BE2C (cell line): ENCODE measurements around the gene LGI2.
"Not testable (repeated sequence)": the region's sequence is repeated elsewhere in the genome, so short reads cannot be mapped to it uniquely, and the experiment has no call there.

Experiments used
- DNase-seq: peaks from one replicate; pipeline ENCODE4 v3.0.0-alpha.2; 2020
- H3K27me3 ChIP-seq: fragments of 250-450 bp; sonication (Bioruptor Pico); 2 replicates; pipeline ENCODE4 v1.5.1; 2020; ENCODE audit warnings: mild to moderate bottlenecking
- H3K36me3 ChIP-seq: fragments of 250-450 bp; sonication (Bioruptor Pico); 2 replicates; pipeline ENCODE4 v1.5.1; 2020; ENCODE audit warnings: mild to moderate bottlenecking
- H3K4me1 ChIP-seq: fragments of 250-450 bp; sonication (Bioruptor Pico); 2 replicates; pipeline ENCODE4 v1.5.1; 2020
- H3K4me3 ChIP-seq: 2 replicates; pipeline ENCODE4 v1.5.1; 2011; ENCODE audit warnings: low read depth, low read length
- H3K9me3 ChIP-seq: fragments of 250-450 bp; sonication (Bioruptor Pico); 2 replicates; pipeline ENCODE4 v1.5.1; 2020
- TF ChIP-seq, protein P1 (sequence below): IDR thresholded peaks from 2 replicates; pipeline ENCODE4 v1.5.1; 2012; ENCODE audit warnings: mild to moderate bottlenecking, low read depth, low read length

LGI2 gene

DNA sequence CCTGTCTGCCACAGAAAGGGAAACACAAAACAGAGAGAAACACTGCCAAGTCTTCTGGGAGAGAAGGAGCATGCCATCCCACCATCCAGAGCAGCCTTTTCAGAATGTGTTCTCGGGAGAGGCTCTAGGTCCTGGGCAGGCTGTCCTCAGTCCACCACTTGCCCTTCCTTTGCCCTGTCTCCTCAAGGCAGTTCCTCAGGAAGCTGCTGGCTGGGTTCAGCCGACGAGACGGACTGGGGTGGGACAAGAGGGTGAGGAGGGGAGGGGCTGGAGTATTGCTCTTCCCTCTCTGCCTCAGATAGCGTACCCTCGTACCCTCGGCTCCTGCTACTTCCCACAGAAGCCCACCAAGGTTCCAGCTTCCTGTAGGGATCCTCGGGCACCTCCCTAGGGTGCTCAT lies 26.6 kb upstream of the LGI2 start:
- TF ChIP-seq, protein P1, sequence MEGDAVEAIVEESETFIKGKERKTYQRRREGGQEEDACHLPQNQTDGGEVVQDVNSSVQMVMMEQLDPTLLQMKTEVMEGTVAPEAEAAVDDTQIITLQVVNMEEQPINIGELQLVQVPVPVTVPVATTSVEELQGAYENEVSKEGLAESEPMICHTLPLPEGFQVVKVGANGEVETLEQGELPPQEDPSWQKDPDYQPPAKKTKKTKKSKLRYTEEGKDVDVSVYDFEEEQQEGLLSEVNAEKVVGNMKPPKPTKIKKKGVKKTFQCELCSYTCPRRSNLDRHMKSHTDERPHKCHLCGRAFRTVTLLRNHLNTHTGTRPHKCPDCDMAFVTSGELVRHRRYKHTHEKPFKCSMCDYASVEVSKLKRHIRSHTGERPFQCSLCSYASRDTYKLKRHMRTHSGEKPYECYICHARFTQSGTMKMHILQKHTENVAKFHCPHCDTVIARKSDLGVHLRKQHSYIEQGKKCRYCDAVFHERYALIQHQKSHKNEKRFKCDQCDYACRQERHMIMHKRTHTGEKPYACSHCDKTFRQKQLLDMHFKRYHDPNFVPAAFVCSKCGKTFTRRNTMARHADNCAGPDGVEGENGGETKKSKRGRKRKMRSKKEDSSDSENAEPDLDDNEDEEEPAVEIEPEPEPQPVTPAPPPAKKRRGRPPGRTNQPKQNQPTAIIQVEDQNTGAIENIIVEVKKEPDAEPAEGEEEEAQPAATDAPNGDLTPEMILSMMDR = no peak
- Histone ChIP-seq H3K9me3 (no peaks in the 10 kb centered on the region; the same call in 1 of the 2 replicates), H3K27me3 (no peaks in the 10 kb centered on the region), H3K4me3 (no peak overlapping the region), H3K36me3 (no peaks in the 10 kb centered on the region), H3K4me1 (no peaks in the 10 kb centered on the region)
- DNase-seq = no peak

DNA sequence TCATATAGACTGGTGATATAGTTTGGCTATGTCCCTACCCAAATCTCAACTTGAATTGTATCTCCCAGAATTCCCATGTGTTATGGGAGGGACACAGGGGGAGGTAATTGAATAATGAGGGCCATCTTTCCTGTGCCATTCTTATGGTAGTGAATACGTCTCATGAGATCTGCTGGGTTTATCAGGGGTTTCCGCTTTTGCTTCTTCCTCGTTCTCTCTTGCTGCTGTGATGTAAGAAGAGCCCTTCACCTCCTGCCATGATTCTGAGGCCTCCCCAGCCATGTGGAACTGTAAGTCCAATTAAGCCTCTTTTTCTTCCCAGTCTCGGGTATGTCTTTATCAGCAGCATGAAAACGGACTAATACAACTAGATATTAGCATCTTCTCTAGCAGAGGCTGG lies 21.3 kb upstream of the LGI2 start:
- not testable (repeated sequence) for H3K4me3 ChIP-seq, H3K36me3 ChIP-seq, DNase-seq, H3K9me3 ChIP-seq, H3K4me1 ChIP-seq, H3K27me3 ChIP-seq

DNA sequence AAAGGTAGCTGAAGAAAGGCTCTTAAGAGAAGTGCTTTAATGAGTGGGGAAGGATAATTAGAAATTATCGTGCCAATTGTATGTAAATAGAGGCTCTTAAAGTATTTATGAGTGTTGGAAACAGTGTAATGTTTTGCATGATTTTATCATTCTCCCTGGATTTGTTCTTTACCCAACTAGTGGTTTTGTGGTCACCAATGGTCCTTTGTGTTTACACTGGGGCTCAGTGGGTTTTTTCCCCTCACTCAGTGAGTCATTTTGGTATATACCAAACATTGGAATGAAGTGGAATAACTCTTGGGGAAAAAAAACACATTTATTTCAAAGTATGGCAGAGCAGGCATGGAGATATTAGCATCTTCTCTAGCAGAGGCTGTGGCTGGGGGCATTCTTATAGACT lies 20.8 kb upstream of the LGI2 start:
- H3K4me3 ChIP-seq = no peak overlapping the region
- H3K36me3 ChIP-seq = no peaks in the 10 kb centered on the region
- H3K4me1 ChIP-seq = no peaks in the 10 kb centered on the region
- no peaks in the 10 kb centered on the region for H3K9me3 ChIP-seq
- peaks cover 9% of the 10 kb centered on the region for H3K27me3 ChIP-seq
- TF ChIP-seq, protein P1 = no peak
- DNase-seq = no peak

DNA sequence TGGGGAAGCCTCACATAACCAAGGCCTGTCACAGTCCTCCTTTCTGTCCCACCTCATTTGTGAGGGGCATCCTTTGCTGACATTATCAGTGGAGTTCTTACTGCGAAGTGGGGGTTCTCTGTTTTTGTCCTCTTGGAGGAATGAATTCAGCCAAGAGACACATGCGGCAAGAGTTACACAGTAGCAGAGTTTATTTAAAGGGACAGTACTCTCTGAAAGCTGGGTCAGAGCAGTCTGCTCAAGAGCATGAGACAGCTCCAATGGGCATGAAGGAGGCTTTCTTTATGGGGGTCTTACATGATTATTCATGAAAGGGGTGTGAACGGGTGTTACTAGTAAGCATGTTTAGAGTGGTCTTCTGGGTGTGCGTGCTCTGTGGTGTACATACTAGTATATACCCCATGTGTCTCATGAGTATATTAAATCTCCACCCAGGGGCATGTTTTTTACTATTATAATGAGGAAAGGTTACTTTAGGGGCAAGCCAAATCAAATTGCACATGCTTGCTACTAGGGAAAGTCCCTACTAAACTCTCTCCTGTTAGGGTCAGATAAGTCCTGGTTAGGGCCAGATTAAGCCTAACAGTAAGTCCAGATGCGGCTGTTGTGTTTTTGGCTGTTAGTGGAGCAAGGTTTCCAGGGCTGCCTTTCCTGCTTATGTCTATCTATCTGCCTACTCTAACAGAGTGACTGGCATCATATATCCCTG lies 19.8 kb upstream of the LGI2 start:
- DNase-seq = no peak
- Histone ChIP-seq H3K4me3 (no peak overlapping the region), H3K27me3 (peaks cover 9% of the 10 kb centered on the region), H3K36me3 (no peaks in the 10 kb centered on the region), H3K4me1 (no peaks in the 10 kb centered on the region), H3K9me3 (no peaks in the 10 kb centered on the region)
- TF ChIP-seq, protein P1 = no peak

DNA sequence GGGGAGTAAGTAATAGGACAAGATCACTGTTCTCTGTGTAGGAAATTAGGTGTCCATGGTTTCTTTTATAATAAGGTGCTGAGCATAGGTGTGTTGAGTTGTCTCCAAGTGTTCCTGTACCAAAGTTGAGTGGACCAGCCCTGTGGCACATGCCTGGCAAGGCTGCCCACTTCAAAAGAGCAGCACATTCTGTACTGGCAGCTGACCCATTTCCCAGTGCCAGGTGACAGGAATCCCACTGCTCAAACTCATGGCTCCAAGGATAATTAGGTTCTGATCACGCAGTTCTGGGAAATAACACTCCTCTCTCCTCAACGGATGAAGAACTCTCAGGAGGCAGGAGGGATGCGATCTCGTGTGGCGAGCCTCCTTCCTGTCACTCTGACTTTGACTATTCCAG lies 12.8 kb upstream of the LGI2 start:
- no peaks in the 10 kb centered on the region for H3K4me1 ChIP-seq
- H3K4me3 ChIP-seq = no peak overlapping the region
- H3K36me3 ChIP-seq = no peaks in the 10 kb centered on the region
- no peaks in the 10 kb centered on the region for H3K9me3 ChIP-seq
- H3K27me3 ChIP-seq = peaks cover 6% of the 10 kb centered on the region; the same call in 1 of the 2 replicates
- DNase-seq = no peak
- TF ChIP-seq, protein P1 = no peak

DNA sequence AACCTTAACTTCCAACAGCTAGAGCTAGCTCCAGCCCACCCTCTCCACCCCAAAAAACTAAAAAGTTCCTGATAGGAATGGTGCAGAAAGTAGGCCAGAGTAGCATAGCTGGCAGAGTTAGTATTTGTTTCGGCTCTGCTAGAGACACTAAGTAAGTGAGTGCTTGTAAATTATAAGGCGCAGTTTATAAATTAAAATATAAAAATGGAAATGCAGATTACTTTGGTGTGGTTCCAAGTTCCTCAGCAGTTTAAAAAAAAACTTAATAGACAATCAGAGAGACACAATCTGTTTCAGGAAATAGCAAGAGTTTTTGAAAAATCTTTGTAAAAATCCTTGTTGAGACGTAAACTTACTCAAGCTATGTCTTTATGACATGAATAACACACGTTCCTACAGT lies 2.8 kb upstream of the LGI2 start:
- TF ChIP-seq, protein P1 = no peak
- Histone ChIP-seq H3K36me3 (no peaks in the 10 kb centered on the region), H3K27me3 (peaks cover 38% of the 10 kb centered on the region), H3K4me3 (no peak overlapping the region), H3K9me3 (no peaks in the 10 kb centered on the region), H3K4me1 (no peaks in the 10 kb centered on the region)
- DNase-seq = no peak

DNA sequence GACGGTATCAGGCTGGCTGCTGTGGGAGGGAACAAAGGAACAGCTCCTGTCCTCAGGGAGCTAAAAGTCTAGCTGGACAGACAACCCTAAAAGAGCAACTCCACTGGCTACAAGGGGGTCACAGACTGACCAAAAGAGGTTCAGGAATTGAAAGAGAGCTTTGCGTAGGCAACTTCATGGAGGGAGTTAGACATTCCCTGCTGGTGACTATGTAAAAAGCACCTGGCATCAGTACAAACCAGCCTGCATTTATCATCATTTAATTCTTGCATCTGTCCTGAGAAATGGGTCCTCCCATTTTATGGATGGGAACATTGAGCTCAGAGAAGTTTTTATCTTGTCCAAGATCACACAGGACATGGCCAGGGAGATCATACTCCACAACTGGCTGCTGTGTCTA lies 1.4 kb upstream of the LGI2 start:
- Histone ChIP-seq H3K4me3 (no peak overlapping the region), H3K36me3 (no peaks in the 10 kb centered on the region), H3K9me3 (no peaks in the 10 kb centered on the region), H3K27me3 (peaks cover 47% of the 10 kb centered on the region), H3K4me1 (no peaks in the 10 kb centered on the region)
- DNase-seq = no peak
- TF ChIP-seq, protein P1 = no peak
